ENCODE measurements around the gene OIP5. TPM values are rescaled to one million over a fixed set of nuclear protein-coding genes. Genes with fewer than 3 reads are reported as not detected.

Gene OIP5
- total and polyA plus RNA-seq, 2 of the 13 experiments (the other 11 are each of a cell fraction or from before 2014, with no cell fraction given), result 10.7 to 38.0 TPM

DNA sequence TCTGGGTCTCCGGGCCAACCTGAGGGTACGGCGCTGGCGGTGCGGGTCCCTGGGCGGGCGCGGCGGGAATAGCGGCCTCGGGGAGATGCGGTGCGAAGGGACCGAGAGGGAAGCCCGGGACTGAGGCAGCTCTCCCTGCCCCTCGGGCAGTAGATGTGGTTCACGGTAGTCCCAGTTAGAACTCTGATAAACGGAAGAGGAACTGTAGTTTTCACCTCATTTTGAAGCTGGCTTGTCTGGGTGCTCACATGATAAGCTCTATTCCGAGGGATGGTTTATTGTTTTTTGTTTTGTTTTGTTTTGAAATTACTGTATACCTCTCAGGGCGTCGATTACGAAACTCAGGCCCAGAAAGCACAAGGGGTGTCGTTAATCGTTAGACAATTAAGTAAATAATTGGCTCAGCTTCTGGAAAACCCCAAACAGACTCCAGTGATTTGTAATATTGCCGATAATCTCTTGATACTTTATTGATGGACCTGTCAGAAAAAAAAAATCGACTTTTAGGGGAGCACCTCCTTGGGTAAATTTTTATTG lies 703 bp upstream of the OIP5 start (continued):
- TF ChIP-seq BCL3 (CRISPR knock-in tag; IDR thresholded peaks at IDR 0.05), result no peak
- TF ChIP-seq ZMYM2 (CRISPR knock-in tag; IDR thresholded peaks at IDR 0.05), result no peak
- no peak for TF ChIP-seq HNRNPH1 (optimal IDR thresholded peaks at IDR 0.05; ENCODE audit: low read depth, low read length)
- TF ChIP-seq ZNF160 (CRISPR knock-in tag; IDR thresholded peaks at IDR 0.05), result no peak
- TF ChIP-seq HBP1 (CRISPR knock-in tag; IDR thresholded peaks at IDR 0.05; ENCODE audit: low read depth), result no peak
- TF ChIP-seq, protein P1, sequence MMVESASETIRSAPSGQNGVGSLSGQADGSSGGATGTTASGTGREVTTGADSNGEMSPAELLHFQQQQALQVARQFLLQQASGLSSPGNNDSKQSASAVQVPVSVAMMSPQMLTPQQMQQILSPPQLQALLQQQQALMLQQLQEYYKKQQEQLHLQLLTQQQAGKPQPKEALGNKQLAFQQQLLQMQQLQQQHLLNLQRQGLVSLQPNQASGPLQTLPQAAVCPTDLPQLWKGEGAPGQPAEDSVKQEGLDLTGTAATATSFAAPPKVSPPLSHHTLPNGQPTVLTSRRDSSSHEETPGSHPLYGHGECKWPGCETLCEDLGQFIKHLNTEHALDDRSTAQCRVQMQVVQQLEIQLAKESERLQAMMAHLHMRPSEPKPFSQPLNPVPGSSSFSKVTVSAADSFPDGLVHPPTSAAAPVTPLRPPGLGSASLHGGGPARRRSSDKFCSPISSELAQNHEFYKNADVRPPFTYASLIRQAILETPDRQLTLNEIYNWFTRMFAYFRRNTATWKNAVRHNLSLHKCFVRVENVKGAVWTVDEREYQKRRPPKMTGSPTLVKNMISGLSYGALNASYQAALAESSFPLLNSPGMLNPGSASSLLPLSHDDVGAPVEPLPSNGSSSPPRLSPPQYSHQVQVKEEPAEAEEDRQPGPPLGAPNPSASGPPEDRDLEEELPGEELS (CRISPR knock-in tag; IDR thresholded peaks at IDR 0.05), result no peak; the same call in 1 of the 2 replicates
- no peak for TF ChIP-seq ZNF746 (CRISPR knock-in tag; IDR thresholded peaks at IDR 0.05)
- TF ChIP-seq CCAR2 (optimal IDR thresholded peaks at IDR 0.05; ENCODE audit: low read depth, low read length), result no peak
- TF ChIP-seq NPAS2 (CRISPR knock-in tag; IDR thresholded peaks at IDR 0.05; ENCODE audit: borderline replicate concordance), result no peak
- no peak for TF ChIP-seq SNAI1 (CRISPR knock-in tag; IDR thresholded peaks at IDR 0.05; ENCODE audit: borderline replicate concordance)
- TF ChIP-seq, protein P2, sequence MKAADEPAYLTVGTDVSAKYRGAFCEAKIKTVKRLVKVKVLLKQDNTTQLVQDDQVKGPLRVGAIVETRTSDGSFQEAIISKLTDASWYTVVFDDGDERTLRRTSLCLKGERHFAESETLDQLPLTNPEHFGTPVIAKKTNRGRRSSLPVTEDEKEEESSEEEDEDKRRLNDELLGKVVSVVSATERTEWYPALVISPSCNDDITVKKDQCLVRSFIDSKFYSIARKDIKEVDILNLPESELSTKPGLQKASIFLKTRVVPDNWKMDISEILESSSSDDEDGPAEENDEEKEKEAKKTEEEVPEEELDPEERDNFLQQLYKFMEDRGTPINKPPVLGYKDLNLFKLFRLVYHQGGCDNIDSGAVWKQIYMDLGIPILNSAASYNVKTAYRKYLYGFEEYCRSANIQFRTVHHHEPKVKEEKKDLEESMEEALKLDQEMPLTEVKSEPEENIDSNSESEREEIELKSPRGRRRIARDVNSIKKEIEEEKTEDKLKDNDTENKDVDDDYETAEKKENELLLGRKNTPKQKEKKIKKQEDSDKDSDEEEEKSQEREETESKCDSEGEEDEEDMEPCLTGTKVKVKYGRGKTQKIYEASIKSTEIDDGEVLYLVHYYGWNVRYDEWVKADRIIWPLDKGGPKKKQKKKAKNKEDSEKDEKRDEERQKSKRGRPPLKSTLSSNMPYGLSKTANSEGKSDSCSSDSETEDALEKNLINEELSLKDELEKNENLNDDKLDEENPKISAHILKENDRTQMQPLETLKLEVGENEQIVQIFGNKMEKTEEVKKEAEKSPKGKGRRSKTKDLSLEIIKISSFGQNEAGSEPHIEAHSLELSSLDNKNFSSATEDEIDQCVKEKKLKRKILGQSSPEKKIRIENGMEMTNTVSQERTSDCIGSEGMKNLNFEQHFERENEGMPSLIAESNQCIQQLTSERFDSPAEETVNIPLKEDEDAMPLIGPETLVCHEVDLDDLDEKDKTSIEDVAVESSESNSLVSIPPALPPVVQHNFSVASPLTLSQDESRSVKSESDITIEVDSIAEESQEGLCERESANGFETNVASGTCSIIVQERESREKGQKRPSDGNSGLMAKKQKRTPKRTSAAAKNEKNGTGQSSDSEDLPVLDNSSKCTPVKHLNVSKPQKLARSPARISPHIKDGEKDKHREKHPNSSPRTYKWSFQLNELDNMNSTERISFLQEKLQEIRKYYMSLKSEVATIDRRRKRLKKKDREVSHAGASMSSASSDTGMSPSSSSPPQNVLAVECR (CRISPR knock-in tag; IDR thresholded peaks at IDR 0.05; ENCODE audit: borderline replicate concordance), result no peak
- TF ChIP-seq, protein P3, sequence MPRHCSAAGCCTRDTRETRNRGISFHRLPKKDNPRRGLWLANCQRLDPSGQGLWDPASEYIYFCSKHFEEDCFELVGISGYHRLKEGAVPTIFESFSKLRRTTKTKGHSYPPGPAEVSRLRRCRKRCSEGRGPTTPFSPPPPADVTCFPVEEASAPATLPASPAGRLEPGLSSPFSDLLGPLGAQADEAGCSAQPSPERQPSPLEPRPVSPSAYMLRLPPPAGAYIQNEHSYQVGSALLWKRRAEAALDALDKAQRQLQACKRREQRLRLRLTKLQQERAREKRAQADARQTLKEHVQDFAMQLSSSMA (CRISPR knock-in tag; IDR thresholded peaks at IDR 0.05), result no peak
- no peak for TF ChIP-seq ZSCAN30 (CRISPR knock-in tag; IDR thresholded peaks at IDR 0.05)
- TF ChIP-seq ZNF574 (CRISPR knock-in tag; IDR thresholded peaks at IDR 0.05), result no peak
- no peak for TF ChIP-seq IRF2 (CRISPR knock-in tag; IDR thresholded peaks at IDR 0.05)
- no peak for TF ChIP-seq CBX2 (IDR thresholded peaks at IDR 0.05; ENCODE audit: low read depth, low read length)
- no peak for TF ChIP-seq CBX2 (CRISPR knock-in tag; IDR thresholded peaks at IDR 0.05; ENCODE audit: low read depth)
